MCF 10A (cell line): ENCODE data around the gene DGKI. TPM values are rescaled to one million over a fixed set of nuclear protein-coding genes. Genes with fewer than 3 reads are reported as not detected.

ENCODE experiments used
- BruUV-seq: library from RNA; stranded (reverse); fragments of 400-500 nt; replicated peaks from 2 replicates; lab custom pipeline; 2021; lab: Mats Ljungman, UMichigan
- CTCF ChIA-PET: fragments of 300-600 bp; sonication (Branson Sonifier 250); formaldehyde crosslinking; extraction: SDS; loops from one replicate; lab custom pipeline; 2021; ENCODE audit warnings: antibody characterized with exemption, inconsistent platforms; lab: Yijun Ruan, JAX
- POLR2A ChIA-PET: fragments of 300-600, 350-650 bp; sonication (Branson Sonifier 250); formaldehyde crosslinking; extraction: SDS; loops from one replicate; lab custom pipeline; 2020; ENCODE audit warnings: antibody characterized with exemption, inconsistent platforms; lab: Yijun Ruan, JAX
- DNase-seq: peaks from one replicate; pipeline ENCODE4 v3.0.0-alpha.2; 2018; ENCODE audit not compliant: unreplicated experiment
- H3K27ac Mint-ChIP-seq: one replicate; pipeline ENCODE4 v1.8.0; 2022; ENCODE audit warnings: mild to moderate bottlenecking, low read depth, mixed read lengths; ENCODE audit not compliant: unreplicated experiment
- H3K27me3 Mint-ChIP-seq: one replicate; pipeline ENCODE4 v1.8.0; 2022; ENCODE audit warnings: mixed read lengths; ENCODE audit not compliant: insufficient read depth, unreplicated experiment
- H3K36me3 Mint-ChIP-seq: one replicate; pipeline ENCODE4 v1.8.0; 2022; ENCODE audit warnings: mild to moderate bottlenecking, moderate library complexity, mixed read lengths; ENCODE audit not compliant: insufficient read depth, unreplicated experiment
- H3K4me1 Mint-ChIP-seq: one replicate; pipeline ENCODE4 v1.8.0; 2022; ENCODE audit warnings: mixed read lengths; ENCODE audit not compliant: insufficient read depth, unreplicated experiment
- H3K4me3 Mint-ChIP-seq: one replicate; pipeline ENCODE4 v1.8.0; 2022; ENCODE audit warnings: mild to moderate bottlenecking, moderate library complexity, mixed read lengths; ENCODE audit not compliant: unreplicated experiment
- H3K9me3 Mint-ChIP-seq: one replicate; pipeline ENCODE4 v1.8.0; 2022; ENCODE audit warnings: mixed read lengths; ENCODE audit not compliant: unreplicated experiment
- intact Hi-C: fragments of 100-400 bp; cut with micrococcal nuclease; formaldehyde crosslinking; loops from 2 replicates; pipeline ENCODE4 v1.14.1; 2022
- total RNA-seq: library from RNA; stranded (reverse); gene quantifications from 2 replicates; pipeline ENCODE4 v1.2.3, GENCODE V29; 2022
- TF ChIP-seq, protein P1 (sequence below): fragments of 200-600 bp; IDR thresholded peaks from one replicate; pipeline ENCODE4 v1.8.0; 2022; ENCODE audit warnings: antibody characterized with exemption, mild to moderate bottlenecking; ENCODE audit not compliant: unreplicated experiment

Gene DGKI
- total RNA-seq, 1 experiment from 2014 or later = 1.4 TPM

DNA sequence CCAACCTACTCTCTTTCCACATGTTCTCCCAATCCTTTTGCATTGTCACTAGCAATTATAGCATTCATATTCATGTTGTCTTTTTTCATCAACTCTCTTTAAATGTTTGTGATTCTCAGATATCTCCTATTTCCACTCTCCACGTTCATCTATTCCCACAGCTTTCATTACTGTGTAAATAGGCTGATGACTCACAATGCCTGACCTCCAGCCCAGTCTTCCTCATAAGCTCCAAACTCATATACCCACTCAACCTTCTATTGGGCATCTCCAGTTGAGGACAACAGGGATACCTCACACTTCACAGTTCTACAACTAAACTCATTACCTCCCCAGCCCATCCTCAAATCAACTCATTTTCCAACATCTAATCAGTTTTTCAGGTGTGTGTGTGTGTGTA lies 194.1 kb downstream of the DGKI start:
- Mint-ChIP-seq H3K36me3 (no peaks in the 10 kb centered on the region), H3K9me3 (no peaks in the 10 kb centered on the region), H3K4me1 (no peaks in the 10 kb centered on the region), H3K27me3 (no peaks in the 10 kb centered on the region), H3K27ac (no peak overlapping the region), H3K4me3 (no peak overlapping the region)
- BruUV-seq = no TSS peak
- intact Hi-C loops = no loop called here
- ChIA-PET POLR2A (no interaction called here), CTCF (interaction anchor here (0.7 to 11.9 kb wide), 8 partner anchors 26 to 363 kb away, joined by 3 to 254 read pairs (median 4); no protein-coding TSS in a partner anchor)
- TF ChIP-seq, protein P1, sequence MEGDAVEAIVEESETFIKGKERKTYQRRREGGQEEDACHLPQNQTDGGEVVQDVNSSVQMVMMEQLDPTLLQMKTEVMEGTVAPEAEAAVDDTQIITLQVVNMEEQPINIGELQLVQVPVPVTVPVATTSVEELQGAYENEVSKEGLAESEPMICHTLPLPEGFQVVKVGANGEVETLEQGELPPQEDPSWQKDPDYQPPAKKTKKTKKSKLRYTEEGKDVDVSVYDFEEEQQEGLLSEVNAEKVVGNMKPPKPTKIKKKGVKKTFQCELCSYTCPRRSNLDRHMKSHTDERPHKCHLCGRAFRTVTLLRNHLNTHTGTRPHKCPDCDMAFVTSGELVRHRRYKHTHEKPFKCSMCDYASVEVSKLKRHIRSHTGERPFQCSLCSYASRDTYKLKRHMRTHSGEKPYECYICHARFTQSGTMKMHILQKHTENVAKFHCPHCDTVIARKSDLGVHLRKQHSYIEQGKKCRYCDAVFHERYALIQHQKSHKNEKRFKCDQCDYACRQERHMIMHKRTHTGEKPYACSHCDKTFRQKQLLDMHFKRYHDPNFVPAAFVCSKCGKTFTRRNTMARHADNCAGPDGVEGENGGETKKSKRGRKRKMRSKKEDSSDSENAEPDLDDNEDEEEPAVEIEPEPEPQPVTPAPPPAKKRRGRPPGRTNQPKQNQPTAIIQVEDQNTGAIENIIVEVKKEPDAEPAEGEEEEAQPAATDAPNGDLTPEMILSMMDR = no peak
- DNase-seq = peak; percentile 15

DNA sequence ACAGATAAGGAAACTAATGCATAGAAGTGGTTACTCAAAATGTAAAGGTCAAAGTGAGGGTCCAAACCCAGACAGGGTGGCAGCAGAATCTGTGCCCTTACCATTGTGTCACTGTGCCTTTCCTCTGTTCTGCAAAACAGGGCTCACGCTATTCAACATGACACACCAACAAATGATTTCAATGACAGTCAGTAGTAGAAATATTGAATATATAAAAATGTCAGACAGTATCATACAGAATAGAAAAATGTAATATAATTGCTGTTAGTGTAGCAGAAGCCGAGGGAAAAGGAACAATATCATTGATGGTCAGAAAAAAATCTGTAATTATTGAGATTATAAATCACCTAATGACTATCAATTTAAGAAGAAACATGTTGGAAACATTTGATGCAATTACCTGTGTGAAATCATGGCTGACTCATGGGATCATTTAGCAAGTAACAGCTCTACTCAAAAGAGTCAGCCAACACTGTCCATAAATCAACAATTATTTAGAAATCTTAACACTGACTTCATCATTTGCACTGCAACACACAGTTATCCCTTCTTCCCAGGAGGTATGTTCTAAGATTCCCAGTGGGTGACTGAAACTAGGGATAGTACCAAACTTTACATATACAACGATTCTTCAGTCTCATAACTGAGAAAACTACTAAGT lies 198.7 kb downstream of the DGKI start:
- Mint-ChIP-seq H3K4me3 (no peak overlapping the region), H3K27ac (no peak overlapping the region), H3K9me3 (no peaks in the 10 kb centered on the region), H3K4me1 (no peaks in the 10 kb centered on the region), H3K36me3 (no peaks in the 10 kb centered on the region), H3K27me3 (peaks cover 12% of the 10 kb centered on the region)
- ChIA-PET POLR2A (no interaction called here), CTCF (interaction anchor here (0.6 kb wide), 1 partner anchor 379 kb away, joined by 4 read pairs; no protein-coding TSS in a partner anchor)
- peak; percentile 34 for DNase-seq
- no TSS peak for BruUV-seq
- intact Hi-C loops = no loop called here
- TF ChIP-seq, protein P1 = no peak

DNA sequence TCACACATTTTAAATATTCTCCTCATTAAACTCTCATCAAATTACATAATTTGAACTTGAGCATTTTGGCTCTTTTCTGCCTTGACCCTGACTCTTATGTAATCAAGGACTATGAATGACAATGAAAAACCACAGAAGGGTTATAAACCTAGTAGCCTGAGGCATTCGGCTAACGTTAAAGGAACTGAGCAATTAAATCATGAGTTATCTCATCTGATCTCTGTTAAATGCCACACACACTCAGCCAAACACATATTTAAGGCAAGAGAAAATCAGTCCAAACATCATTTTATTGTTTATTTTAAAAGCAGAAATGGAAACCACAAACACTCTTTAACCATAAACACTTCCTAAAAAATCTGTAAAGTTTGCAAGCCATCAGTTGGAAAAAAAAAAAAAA lies 204.3 kb downstream of the DGKI start:
- no TSS peak for BruUV-seq
- Mint-ChIP-seq H3K27me3 (peaks cover 12% of the 10 kb centered on the region), H3K4me1 (peaks cover 5% of the 10 kb centered on the region), H3K4me3 (no peak overlapping the region), H3K36me3 (no peaks in the 10 kb centered on the region), H3K9me3 (no peaks in the 10 kb centered on the region), H3K27ac (no peak overlapping the region)
- TF ChIP-seq, protein P1 = no peak
- intact Hi-C loops = no loop called here
- POLR2A ChIA-PET = no interaction called here
- CTCF ChIA-PET = interaction anchor here (0.7 to 1.9 kb wide), 3 partner anchors 11 to 257 kb away, joined by 3 to 6 read pairs (median 5); no protein-coding TSS in a partner anchor
- DNase-seq = peak; percentile 71

DNA sequence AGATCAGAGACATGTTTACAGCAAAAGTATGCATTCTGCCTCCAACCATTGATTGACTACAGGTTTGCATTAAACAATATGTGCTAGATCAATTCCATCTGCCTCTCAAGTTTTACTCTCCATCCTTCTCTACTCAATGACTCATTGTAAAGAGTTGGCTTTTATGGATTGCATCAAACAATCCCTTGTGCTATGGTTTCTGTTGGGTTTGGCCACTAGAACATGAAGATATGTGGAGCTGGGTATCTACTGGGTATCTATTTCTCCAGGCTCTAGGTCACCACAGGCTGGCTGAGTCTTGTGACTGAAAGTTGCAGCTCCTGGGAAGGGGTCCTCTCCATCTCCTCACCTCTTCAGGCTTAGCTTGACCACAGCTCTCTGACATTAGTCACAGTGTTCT lies 204.7 kb downstream of the DGKI start:
- POLR2A ChIA-PET = no interaction called here
- Mint-ChIP-seq H3K4me3 (no peak overlapping the region), H3K4me1 (peaks cover 5% of the 10 kb centered on the region), H3K27ac (no peak overlapping the region), H3K36me3 (no peaks in the 10 kb centered on the region), H3K9me3 (no peaks in the 10 kb centered on the region), H3K27me3 (peaks cover 12% of the 10 kb centered on the region)
- no TSS peak for BruUV-seq
- CTCF ChIA-PET = interaction anchor here (0.7 to 1.9 kb wide), 3 partner anchors 11 to 258 kb away, joined by 3 to 6 read pairs (median 5); no protein-coding TSS in a partner anchor
- no peak for DNase-seq
- intact Hi-C loops = no loop called here
- TF ChIP-seq, protein P1 = no peak
